Fibroblast of the aortic adventitia (primary cell): ENCODE data around the gene CYB5R2. TPM values are rescaled to one million over a fixed set of nuclear protein-coding genes. Genes with fewer than 3 reads are reported as not detected.

ENCODE experiments used
- DNase-seq: peaks from one replicate; pipeline ENCODE4 v3.0.0-alpha.2; 2010; ENCODE audit warnings: low read depth
- H3K4me3 ChIP-seq: 2 replicates; pipeline ENCODE4 v1.5.1; 2011; ENCODE audit warnings: low read depth, mild to moderate bottlenecking, control low read depth, low read length, moderate library complexity
- total RNA-seq: library from RNA; depleted of rRNA; stranded (reverse); fragments of >200 nt; gene quantifications from 2 replicates; pipeline ENCODE4 v1.2.3, GENCODE V29; 2012; ENCODE audit warnings: low replicate concordance
- TF ChIP-seq, protein P1 (sequence below): IDR thresholded peaks from 2 replicates; pipeline ENCODE4 v1.5.1; 2011; ENCODE audit warnings: mild to moderate bottlenecking, low read length, control low read depth, inconsistent platforms; ENCODE audit not compliant: insufficient read depth

Gene CYB5R2
- total RNA-seq, 1 donor, result 11.2 TPM

GRCh38 chr11:7621090-7621489 lies 52.2 kb downstream of the CYB5R2 start:
- DNase-seq, result no peak
- H3K4me3 ChIP-seq, result no peak overlapping the region
- TF ChIP-seq, protein P1, sequence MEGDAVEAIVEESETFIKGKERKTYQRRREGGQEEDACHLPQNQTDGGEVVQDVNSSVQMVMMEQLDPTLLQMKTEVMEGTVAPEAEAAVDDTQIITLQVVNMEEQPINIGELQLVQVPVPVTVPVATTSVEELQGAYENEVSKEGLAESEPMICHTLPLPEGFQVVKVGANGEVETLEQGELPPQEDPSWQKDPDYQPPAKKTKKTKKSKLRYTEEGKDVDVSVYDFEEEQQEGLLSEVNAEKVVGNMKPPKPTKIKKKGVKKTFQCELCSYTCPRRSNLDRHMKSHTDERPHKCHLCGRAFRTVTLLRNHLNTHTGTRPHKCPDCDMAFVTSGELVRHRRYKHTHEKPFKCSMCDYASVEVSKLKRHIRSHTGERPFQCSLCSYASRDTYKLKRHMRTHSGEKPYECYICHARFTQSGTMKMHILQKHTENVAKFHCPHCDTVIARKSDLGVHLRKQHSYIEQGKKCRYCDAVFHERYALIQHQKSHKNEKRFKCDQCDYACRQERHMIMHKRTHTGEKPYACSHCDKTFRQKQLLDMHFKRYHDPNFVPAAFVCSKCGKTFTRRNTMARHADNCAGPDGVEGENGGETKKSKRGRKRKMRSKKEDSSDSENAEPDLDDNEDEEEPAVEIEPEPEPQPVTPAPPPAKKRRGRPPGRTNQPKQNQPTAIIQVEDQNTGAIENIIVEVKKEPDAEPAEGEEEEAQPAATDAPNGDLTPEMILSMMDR, result no peak

- DNase-seq, result no peak
- H3K4me3 ChIP-seq, result no peak overlapping the region
- TF ChIP-seq, protein P1, result no peak
Measured at GRCh38 chr11:7619322-7619721, 54.0 kb downstream of the CYB5R2 start.

- DNase-seq, result no peak
- TF ChIP-seq, protein P1, result no peak
- no peak overlapping the region for H3K4me3 ChIP-seq
Measured at GRCh38 chr11:7617032-7617431, 56.3 kb downstream of the CYB5R2 start.

Other genes with a start within 250 kb of the CYB5R2 start
- gene OLFML1, start 188.0 kb downstream of the CYB5R2 start, total RNA-seq, result 27.1 and 75.0 TPM in 2 replicates
- 11.7 and 53.3 TPM in 2 replicates for gene PPFIBP2, start 159.5 kb downstream of the CYB5R2 start, total RNA-seq
- not detected in 2 replicates for gene OVCH2, start 33.0 kb upstream of the CYB5R2 start, total RNA-seq
- gene OR5P2, start 123.4 kb upstream of the CYB5R2 start, total RNA-seq, result not detected in 2 replicates
- not detected in 2 replicates for gene OR5P3, start 157.3 kb upstream of the CYB5R2 start, total RNA-seq